Keratinocyte (primary cell): ENCODE results near the gene CCND1.

ENCODE experiments used
- EZH2 ChIP-seq: IDR thresholded peaks from one replicate; pipeline ENCODE4 v1.6.1; 2012; ENCODE audit warnings: inconsistent platforms, mild to moderate bottlenecking, low read length, moderate library complexity
- TF ChIP-seq, protein P1 (sequence below), 3 experiments: IDR thresholded peaks in 1 of 3; conservative IDR thresholded peaks in 1 of 3; optimal IDR thresholded peaks in 1 of 3; 2 replicates in 2 of 3; 3 replicates in 1 of 3; pipeline versions ENCODE3 to v1.5.1; 2011; ENCODE audit warnings: low read length in 3 of 3, mild to moderate bottlenecking in 3 of 3, moderate library complexity in 2 of 3, control low read depth in 1 of 3, inconsistent platforms in 1 of 3; ENCODE audit not compliant: insufficient read depth in 2 of 3; ENCODE audit errors: extremely low read depth in 1 of 3

DNA sequence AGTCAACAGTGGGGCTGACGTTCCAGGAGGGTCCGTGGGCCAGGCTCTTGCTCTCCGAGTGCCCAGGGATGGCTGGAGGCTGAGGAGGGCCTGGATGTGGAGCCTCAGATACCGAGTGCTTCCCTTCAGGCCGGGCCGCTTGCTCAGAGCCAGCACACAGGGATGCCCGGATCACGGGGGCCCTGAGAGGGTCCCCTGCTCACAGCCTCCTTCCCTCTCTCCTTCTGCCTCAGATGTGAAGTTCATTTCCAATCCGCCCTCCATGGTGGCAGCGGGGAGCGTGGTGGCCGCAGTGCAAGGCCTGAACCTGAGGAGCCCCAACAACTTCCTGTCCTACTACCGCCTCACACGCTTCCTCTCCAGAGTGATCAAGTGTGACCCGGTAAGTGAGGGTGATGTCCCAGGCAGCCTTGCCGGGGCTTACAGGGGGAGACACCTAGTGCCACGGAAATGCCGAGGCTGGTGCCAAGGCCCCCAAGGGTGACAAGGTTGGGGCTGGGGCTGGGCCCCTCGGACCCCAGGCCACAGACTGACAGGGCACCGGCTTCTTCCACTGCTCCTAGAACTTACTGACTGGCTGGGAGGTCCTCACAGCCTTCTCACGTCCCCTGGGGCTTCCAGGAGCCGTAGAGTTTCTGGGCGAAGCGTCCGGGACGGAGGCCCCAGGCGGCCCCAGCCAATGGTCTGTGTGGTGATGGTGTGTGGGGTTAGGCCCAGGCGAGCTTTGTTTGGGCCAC, 7.0 kb downstream of the CCND1 start:
- TF ChIP-seq, protein P1, sequence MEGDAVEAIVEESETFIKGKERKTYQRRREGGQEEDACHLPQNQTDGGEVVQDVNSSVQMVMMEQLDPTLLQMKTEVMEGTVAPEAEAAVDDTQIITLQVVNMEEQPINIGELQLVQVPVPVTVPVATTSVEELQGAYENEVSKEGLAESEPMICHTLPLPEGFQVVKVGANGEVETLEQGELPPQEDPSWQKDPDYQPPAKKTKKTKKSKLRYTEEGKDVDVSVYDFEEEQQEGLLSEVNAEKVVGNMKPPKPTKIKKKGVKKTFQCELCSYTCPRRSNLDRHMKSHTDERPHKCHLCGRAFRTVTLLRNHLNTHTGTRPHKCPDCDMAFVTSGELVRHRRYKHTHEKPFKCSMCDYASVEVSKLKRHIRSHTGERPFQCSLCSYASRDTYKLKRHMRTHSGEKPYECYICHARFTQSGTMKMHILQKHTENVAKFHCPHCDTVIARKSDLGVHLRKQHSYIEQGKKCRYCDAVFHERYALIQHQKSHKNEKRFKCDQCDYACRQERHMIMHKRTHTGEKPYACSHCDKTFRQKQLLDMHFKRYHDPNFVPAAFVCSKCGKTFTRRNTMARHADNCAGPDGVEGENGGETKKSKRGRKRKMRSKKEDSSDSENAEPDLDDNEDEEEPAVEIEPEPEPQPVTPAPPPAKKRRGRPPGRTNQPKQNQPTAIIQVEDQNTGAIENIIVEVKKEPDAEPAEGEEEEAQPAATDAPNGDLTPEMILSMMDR (optimal IDR thresholded peaks at IDR 0.05 in 1 of 3, IDR thresholded peaks at IDR 0.05 in 1 of 3, conservative IDR thresholded peaks at IDR 0.05 in 1 of 3; ENCODE audit: extremely low read depth in 1 of 3, insufficient read depth in 2 of 3, low read length in 3 of 3), result no peak
- TF ChIP-seq EZH2, result no peak
